ENCODE data around the gene ZNF683.
"Not testable (repeated sequence)": the region's sequence is repeated elsewhere in the genome, so short reads cannot be mapped to it uniquely, and the experiment has no call there.

Gene ZNF683

GRCh38 chr1:26375081-26375480 is 2.5 kb upstream of the ZNF683 start:
- peaks cover 96% of the 10 kb centered on the region for H3K4me1 Mint-ChIP-seq
- peaks cover 4% of the 10 kb centered on the region for H3K27me3 Mint-ChIP-seq
- no peak for DNase-seq
- peaks cover 12% of the 10 kb centered on the region for H3K36me3 Mint-ChIP-seq
- peak overlapping the region; percentile 86 for H3K27ac Mint-ChIP-seq
- CTCF ChIA-PET: interaction anchor here (1.1 to 3.4 kb wide), 3 partner anchors 11 to 20 kb away, joined by 3 to 32 read pairs (median 3); no protein-coding TSS in a partner anchor
- no peak overlapping the region for H3K4me3 Mint-ChIP-seq
- H3K9me3 Mint-ChIP-seq: peaks cover 10% of the 10 kb centered on the region

GRCh38 chr1:26374361-26374760 is 1.8 kb upstream of the ZNF683 start:
- H3K27ac Mint-ChIP-seq: peak overlapping the region; percentile 86
- not testable (repeated sequence) for H3K27me3 Mint-ChIP-seq, H3K4me3 Mint-ChIP-seq, DNase-seq
- peaks cover 11% of the 10 kb centered on the region for H3K9me3 Mint-ChIP-seq
- H3K36me3 Mint-ChIP-seq: peaks cover 13% of the 10 kb centered on the region
- CTCF ChIA-PET: interaction anchor here (0.5 to 3.4 kb wide), 5 partner anchors 10 to 21 kb away, joined by 3 to 32 read pairs (median 3); no protein-coding TSS in a partner anchor
- peaks cover 95% of the 10 kb centered on the region for H3K4me1 Mint-ChIP-seq

DNA sequence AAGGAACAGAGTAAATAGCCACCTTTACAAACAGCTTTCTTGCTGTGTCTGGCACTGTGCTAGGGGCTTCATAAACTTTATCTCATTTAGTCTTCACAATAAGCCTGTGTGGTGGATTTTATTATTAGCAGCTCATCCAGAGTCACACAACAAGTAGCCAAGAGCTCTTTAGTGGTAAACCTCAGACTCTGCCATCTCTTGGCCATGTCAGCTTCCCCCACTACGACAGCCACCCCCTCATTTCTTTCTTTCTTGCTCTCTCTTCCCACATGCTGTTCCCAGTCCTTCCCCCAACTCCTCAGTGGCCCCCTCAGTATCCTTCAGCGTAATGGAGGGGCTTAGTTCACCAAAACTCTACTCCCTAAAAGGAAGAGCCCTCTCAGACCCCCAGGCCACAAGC is 1.2 kb upstream of the ZNF683 start:
- DNase-seq: no peak
- CTCF ChIA-PET: interaction anchor here (0.7 to 3.4 kb wide), 4 partner anchors 9 to 21 kb away, joined by 3 to 32 read pairs (median 4); no protein-coding TSS in a partner anchor
- Mint-ChIP-seq H3K4me1 (peaks cover 90% of the 10 kb centered on the region), H3K9me3 (peaks cover 11% of the 10 kb centered on the region), H3K27me3 (peaks cover 4% of the 10 kb centered on the region), H3K4me3 (no peak overlapping the region), H3K27ac (peak overlapping the region; percentile 86), H3K36me3 (peaks cover 13% of the 10 kb centered on the region)

DNA sequence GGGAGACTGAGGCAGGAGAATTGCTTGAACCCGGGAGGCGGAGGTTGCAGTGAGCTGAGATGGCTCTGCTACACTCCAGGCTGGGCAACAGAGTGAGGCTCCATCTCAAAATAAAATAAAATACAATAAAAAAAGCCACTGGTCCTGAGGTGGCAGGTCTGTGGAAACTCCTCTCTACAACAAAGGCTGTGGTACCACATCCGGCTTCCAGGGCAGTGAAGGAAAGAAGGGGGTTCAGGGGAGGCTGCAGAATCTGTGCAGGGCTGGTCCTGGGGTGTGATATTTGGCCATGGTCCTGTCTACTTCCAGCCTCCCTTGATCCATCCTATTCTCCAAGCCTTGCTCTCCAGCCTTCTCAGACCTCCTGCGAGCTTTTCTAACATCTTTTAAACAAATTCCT is 731 bp upstream of the ZNF683 start:
- peak overlapping the region; percentile 14 for H3K4me3 Mint-ChIP-seq
- peaks cover 4% of the 10 kb centered on the region for H3K27me3 Mint-ChIP-seq
- H3K27ac Mint-ChIP-seq: peak overlapping the region; percentile 86
- H3K4me1 Mint-ChIP-seq: peaks cover 87% of the 10 kb centered on the region
- peak; percentile 77 for DNase-seq
- H3K36me3 Mint-ChIP-seq: peaks cover 15% of the 10 kb centered on the region
- peaks cover 11% of the 10 kb centered on the region for H3K9me3 Mint-ChIP-seq
- CTCF ChIA-PET: interaction anchor here (0.8 to 3.4 kb wide), 2 partner anchors 9 to 11 kb away, joined by 3 to 32 read pairs; no protein-coding TSS in a partner anchor

GRCh38 chr1:26372039-26372438 is 511 bp downstream of the ZNF683 start:
- CTCF ChIA-PET: no interaction called here
- Mint-ChIP-seq H3K36me3 (peaks cover 15% of the 10 kb centered on the region), H3K9me3 (peaks cover 11% of the 10 kb centered on the region), H3K4me3 (no peak overlapping the region), H3K4me1 (peaks cover 74% of the 10 kb centered on the region), H3K27me3 (peaks cover 14% of the 10 kb centered on the region), H3K27ac (peak overlapping the region; percentile 86)
- DNase-seq: no peak

GRCh38 chr1:26370591-26371382 is 1.8 kb downstream of the ZNF683 start:
- Mint-ChIP-seq H3K36me3 (peaks cover 13% of the 10 kb centered on the region), H3K27ac (peak overlapping the region; percentile 20), H3K9me3 (peaks cover 11% of the 10 kb centered on the region), H3K27me3 (peaks cover 24% of the 10 kb centered on the region), H3K4me3 (no peak overlapping the region), H3K4me1 (peaks cover 62% of the 10 kb centered on the region)
- CTCF ChIA-PET: no interaction called here
- no peak for DNase-seq

DNA sequence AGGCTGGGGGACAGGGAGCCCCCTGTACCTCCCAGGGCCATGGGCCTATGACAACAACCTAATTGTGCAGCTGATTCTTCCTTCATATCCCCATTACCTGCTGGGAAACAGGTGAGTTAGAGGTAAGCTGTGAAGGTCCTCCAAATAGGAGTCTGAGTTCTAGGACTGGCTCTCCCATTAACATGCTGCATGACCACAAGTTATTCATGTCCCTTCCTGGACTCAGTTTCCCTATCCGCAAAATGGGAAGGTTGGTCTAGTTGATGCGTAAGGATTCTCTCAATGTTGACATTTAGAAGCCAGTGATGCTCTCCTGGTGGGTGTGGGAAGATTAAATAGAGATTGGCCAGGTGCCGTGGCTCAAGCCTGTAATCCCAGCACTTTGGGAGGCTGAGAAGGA is 4.1 kb downstream of the ZNF683 start:
- Mint-ChIP-seq H3K9me3 (peaks cover 11% of the 10 kb centered on the region), H3K4me3 (no peak overlapping the region), H3K36me3 (peaks cover 13% of the 10 kb centered on the region), H3K27me3 (peaks cover 42% of the 10 kb centered on the region), H3K4me1 (peaks cover 53% of the 10 kb centered on the region), H3K27ac (no peak overlapping the region)
- DNase-seq: no peak
- CTCF ChIA-PET: interaction anchor here (1.8 kb wide), 1 partner anchor 10 kb away, joined by 6 read pairs; no protein-coding TSS in a partner anchor

DNA sequence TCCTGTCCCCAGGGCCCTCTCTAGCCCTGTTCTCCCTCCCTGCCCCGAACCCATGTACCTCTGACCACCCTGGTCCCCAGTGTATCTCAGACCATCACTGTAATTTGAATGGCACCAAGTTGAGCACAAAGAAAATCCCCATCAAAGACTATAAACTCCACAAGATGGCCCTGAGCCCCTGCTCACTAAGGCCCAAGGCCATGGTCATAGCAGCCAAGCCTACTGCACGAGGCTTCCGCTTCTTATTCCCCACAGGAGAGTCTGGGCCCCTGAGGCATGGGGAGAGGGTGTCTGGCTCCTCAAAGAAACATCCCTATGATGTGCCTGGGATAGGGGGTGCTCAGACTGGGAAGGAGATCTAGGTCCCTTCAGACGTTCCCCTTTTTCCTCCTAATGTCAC is 4.5 kb downstream of the ZNF683 start:
- peaks cover 13% of the 10 kb centered on the region for H3K36me3 Mint-ChIP-seq
- peaks cover 47% of the 10 kb centered on the region for H3K27me3 Mint-ChIP-seq
- peaks cover 11% of the 10 kb centered on the region for H3K9me3 Mint-ChIP-seq
- peaks cover 53% of the 10 kb centered on the region for H3K4me1 Mint-ChIP-seq
- no peak overlapping the region for H3K27ac Mint-ChIP-seq
- CTCF ChIA-PET: no interaction called here
- no peak overlapping the region for H3K4me3 Mint-ChIP-seq
- DNase-seq: no peak

DNA sequence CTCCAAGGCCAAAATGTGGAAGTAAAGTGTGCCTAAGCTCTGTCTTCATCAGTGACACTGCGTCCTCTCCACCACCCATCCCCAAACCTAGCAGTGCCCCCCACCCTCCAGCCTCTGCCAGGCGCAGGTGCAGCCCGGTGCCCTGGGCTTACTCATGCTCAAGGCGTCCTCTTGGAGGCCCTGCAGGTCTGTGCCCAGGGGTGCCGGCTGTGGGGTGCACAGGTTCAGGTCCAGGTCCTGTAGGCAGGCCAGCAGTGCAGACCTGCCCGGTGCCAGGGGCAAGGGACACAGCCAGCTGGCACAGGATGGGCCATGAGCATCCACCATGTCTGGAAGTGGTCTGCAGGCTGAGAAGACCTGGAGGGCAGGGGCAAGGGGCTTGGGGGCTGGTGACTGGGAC is 5.1 kb downstream of the ZNF683 start:
- Mint-ChIP-seq H3K27ac (no peak overlapping the region), H3K36me3 (peaks cover 13% of the 10 kb centered on the region)

GRCh38 chr1:26364956-26365355 is 7.6 kb downstream of the ZNF683 start:
- CTCF ChIA-PET: interaction anchor here (0.5 to 7.9 kb wide), 22 partner anchors 9 to 131 kb away, joined by 3 to 59 read pairs (median 6); partner anchors contain the start of genes CD52, CEP85 and ZNF683
- Mint-ChIP-seq H3K9me3 (peaks cover 2% of the 10 kb centered on the region), H3K36me3 (peaks cover 3% of the 10 kb centered on the region), H3K4me1 (peaks cover 40% of the 10 kb centered on the region), H3K4me3 (no peak overlapping the region), H3K27ac (no peak overlapping the region), H3K27me3 (peaks cover 70% of the 10 kb centered on the region)
- DNase-seq: no peak

More for the DNA sequence above, 5.1 kb downstream of the ZNF683 start:
- Mint-ChIP-seq H3K4me1 (peaks cover 51% of the 10 kb centered on the region), H3K9me3 (peaks cover 11% of the 10 kb centered on the region), H3K27me3 (peaks cover 53% of the 10 kb centered on the region), H3K4me3 (no peak overlapping the region)
- CTCF ChIA-PET: no interaction called here
- no peak for DNase-seq

DNA sequence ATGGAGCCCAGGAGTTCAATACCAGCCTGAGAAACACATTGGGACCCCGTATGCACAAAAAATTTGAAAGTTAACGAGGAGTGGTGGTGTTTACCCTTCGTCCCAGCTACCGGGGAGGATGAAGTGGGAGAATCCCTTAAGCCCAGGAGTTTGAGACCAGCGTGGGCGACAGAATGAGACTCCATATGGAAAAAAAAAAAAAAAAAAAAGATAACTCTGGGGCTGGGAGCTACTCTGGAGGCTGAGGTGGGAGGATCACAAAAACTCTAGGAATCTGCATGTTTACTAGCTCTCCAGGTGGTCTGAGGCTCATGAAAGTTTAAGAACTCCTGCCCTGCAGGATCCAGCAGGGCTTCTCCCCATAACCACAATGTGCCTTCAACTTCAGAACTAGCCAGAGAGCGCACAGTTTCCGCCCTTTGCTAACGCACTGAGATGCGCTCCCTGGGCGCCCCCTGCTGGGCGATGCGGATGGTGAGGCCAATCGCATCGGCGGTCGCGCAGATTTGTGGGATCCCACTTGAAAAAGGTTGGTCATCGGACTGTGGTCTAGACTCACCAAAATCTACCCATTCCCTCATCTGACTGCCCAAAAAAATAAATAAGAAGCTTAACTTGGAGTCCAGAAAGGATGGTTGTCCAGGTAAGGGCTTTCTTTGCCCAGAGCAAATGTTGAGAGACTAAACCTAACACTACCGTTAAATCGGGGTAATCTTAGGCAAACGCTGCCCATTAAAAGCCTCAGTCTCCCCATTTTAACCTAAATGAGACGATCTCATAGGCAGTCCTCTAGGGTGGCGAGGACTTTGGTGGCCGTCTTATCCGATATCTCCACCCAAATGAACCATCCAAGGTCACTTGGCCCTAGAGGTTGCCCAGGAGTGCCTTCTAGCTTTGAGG is 8.8 kb downstream of the ZNF683 start:
- Mint-ChIP-seq H3K4me3 (no peak overlapping the region), H3K27ac (no peak overlapping the region), H3K27me3 (peaks cover 79% of the 10 kb centered on the region)

DNA sequence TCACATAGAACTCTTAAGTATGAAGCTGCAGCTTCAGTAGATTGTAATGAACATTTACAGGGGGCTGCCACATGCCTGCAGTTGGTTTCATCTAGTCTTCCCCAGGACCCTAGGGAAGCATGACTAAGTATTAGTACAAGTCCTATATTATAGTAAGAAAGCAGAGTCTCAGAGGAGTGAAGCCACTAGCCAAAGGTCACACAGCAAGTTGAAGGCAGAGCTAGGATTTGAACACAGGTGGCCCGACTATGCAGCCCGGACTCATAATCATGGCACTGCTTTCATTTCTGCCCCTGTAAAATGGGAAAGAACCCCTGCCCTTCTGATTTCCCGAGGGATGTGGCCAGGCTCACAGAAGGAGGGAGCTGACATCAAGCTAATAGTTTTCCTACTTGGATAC is 10.2 kb downstream of the ZNF683 start:
- Mint-ChIP-seq H3K27ac (no peak overlapping the region), H3K36me3 (no peaks in the 10 kb centered on the region), H3K4me3 (no peak overlapping the region), H3K27me3 (peaks cover 75% of the 10 kb centered on the region), H3K4me1 (peaks cover 56% of the 10 kb centered on the region), H3K9me3 (no peaks in the 10 kb centered on the region)
- CTCF ChIA-PET: interaction anchor here (0.6 to 7.9 kb wide), 14 partner anchors 11 to 128 kb away, joined by 3 to 59 read pairs (median 4); partner anchors contain the start of genes CD52 and CEP85
- no peak for DNase-seq

More for the DNA sequence above, 8.8 kb downstream of the ZNF683 start:
- DNase-seq: peak; percentile 90
- peaks cover 2% of the 10 kb centered on the region for H3K36me3 Mint-ChIP-seq
- no peaks in the 10 kb centered on the region for H3K9me3 Mint-ChIP-seq
- CTCF ChIA-PET: interaction anchor here (0.5 to 7.9 kb wide), 26 partner anchors 10 to 130 kb away, joined by 3 to 59 read pairs (median 6); partner anchors contain the start of genes CD52, CEP85 and ZNF683
- peaks cover 47% of the 10 kb centered on the region for H3K4me1 Mint-ChIP-seq

- Mint-ChIP-seq H3K4me3 (no peak overlapping the region), H3K27ac (peak overlapping the region; percentile 38)
Observed at GRCh38 chr1:26361605-26362122, 10.9 kb downstream of the ZNF683 start.

More at GRCh38 chr1:26361605-26362122, 10.9 kb downstream of the ZNF683 start:
- CTCF ChIA-PET: interaction anchor here (0.9 to 7.9 kb wide), 11 partner anchors 12 to 127 kb away, joined by 3 to 59 read pairs (median 5); partner anchors contain the start of genes CD52 and CEP85
- DNase-seq: no peak
- Mint-ChIP-seq H3K36me3 (no peaks in the 10 kb centered on the region), H3K9me3 (no peaks in the 10 kb centered on the region), H3K4me1 (peaks cover 59% of the 10 kb centered on the region), H3K27me3 (peaks cover 71% of the 10 kb centered on the region)

Data from activated naive CD4-positive, alpha-beta T cell treated with anti-CD3 and anti-CD28 coated beads, Interleukin-2, amount 10 ng/mL, durations not matched to agents 7 days and 5 days (primary cell).